CD8-positive, alpha-beta memory T cell (primary cell): ENCODE measurements around the gene HDAC3. TPM values are rescaled to one million over a fixed set of nuclear protein-coding genes. Genes with fewer than 3 reads are reported as not detected.
A peak's percentile ranks its signal among the peaks of the same experiment; 100 is the strongest.

Experiments
- CTCF ChIA-PET: fragments of 350-600 bp; sonication (Branson Sonifier 250); formaldehyde crosslinking; loops from one replicate; lab custom pipeline; 2021; ENCODE audit warnings: antibody characterized with exemption; lab: Charles Lee
- POLR2A ChIA-PET: fragments of 350-600 bp; sonication (Branson Sonifier 250); formaldehyde crosslinking; loops from one replicate; lab custom pipeline; 2021; ENCODE audit warnings: antibody characterized with exemption; lab: Charles Lee
- DNase-seq, 5 donors: peaks; one replicate each; pipeline versions ENCODE4 v3.0.0 to v3.0.0-alpha.2; 2020 to 2022; ENCODE audit warnings: mixed read lengths in 1 of 5
- H3K27ac ChIP-seq: one replicate; pipeline ENCODE4 v1.7.0; 2013; ENCODE audit warnings: low read depth, mild to moderate bottlenecking, low read length, moderate library complexity
- H3K27me3 ChIP-seq: 2 replicates; pipeline ENCODE4 v1.7.0; 2013; ENCODE audit warnings: low read length, mild to moderate bottlenecking; ENCODE audit not compliant: insufficient read depth, poor library complexity, severe bottlenecking
- H3K36me3 ChIP-seq: 2 replicates; pipeline ENCODE4 v1.7.0; 2013; ENCODE audit warnings: mild to moderate bottlenecking, low read length, moderate library complexity; ENCODE audit not compliant: insufficient read depth
- H3K4me1 ChIP-seq: 2 replicates; pipeline ENCODE4 v1.7.0; 2013; ENCODE audit warnings: mild to moderate bottlenecking, low read length, moderate library complexity; ENCODE audit not compliant: insufficient read depth
- H3K4me3 ChIP-seq: 2 replicates; pipeline ENCODE4 v1.7.0; 2013; ENCODE audit warnings: mild to moderate bottlenecking, low read length
- H3K9me3 ChIP-seq: 2 replicates; pipeline ENCODE4 v1.7.0; 2013; ENCODE audit warnings: mild to moderate bottlenecking, low read length
- H3K27ac Mint-ChIP-seq, 8 donors: one replicate each; pipeline ENCODE4 v1.8.0; 2020 to 2021; ENCODE audit warnings: mixed read lengths in 8 of 8, mild to moderate bottlenecking in 6 of 8, inconsistent platforms in 3 of 8, moderate library complexity in 3 of 8
- H3K27me3 Mint-ChIP-seq, 2 donors: one replicate each; pipeline ENCODE4 v1.8.0; 2020 to 2021; ENCODE audit warnings: mixed read lengths in 2 of 2, mild to moderate bottlenecking in 1 of 2, moderate library complexity in 1 of 2
- H3K36me3 Mint-ChIP-seq, 3 donors: one replicate each; pipeline ENCODE4 v1.8.0; 2020 to 2021; ENCODE audit warnings: mixed read lengths in 3 of 3, inconsistent platforms in 1 of 3, mild to moderate bottlenecking in 1 of 3
- H3K4me1 Mint-ChIP-seq, 3 donors: one replicate each; pipeline ENCODE4 v1.8.0; 2020 to 2021; ENCODE audit warnings: mixed read lengths in 3 of 3, inconsistent platforms in 1 of 3, mild to moderate bottlenecking in 1 of 3
- H3K4me3 Mint-ChIP-seq, 7 donors: one replicate each; pipeline ENCODE4 v1.8.0; 2020 to 2021; ENCODE audit warnings: mixed read lengths in 7 of 7, mild to moderate bottlenecking in 6 of 7, moderate library complexity in 4 of 7, inconsistent platforms in 2 of 7
- H3K9me3 Mint-ChIP-seq, 5 donors: one replicate each; pipeline ENCODE4 v1.8.0; 2020 to 2022; ENCODE audit warnings: mixed read lengths in 5 of 5, mild to moderate bottlenecking in 3 of 5, moderate library complexity in 2 of 5, inconsistent platforms in 1 of 5
- polyA plus RNA-seq: library from polyadenylated mRNA; unstranded; fragments of 300-500 nt; fragmentation: Illumina TruSeq; gene quantifications from one replicate; pipeline ENCODE4 v1.2.3, GENCODE V29; 2021
- total RNA-seq, 2 experiments: library from RNA; stranded (reverse); gene quantifications; one replicate each; pipeline ENCODE4 v1.2.3, GENCODE V29; 2021

HDAC3 gene
- total and polyA plus RNA-seq, 3 experiments from 2014 or later = 74.8 to 92.8 (median 78.6) TPM

DNA sequence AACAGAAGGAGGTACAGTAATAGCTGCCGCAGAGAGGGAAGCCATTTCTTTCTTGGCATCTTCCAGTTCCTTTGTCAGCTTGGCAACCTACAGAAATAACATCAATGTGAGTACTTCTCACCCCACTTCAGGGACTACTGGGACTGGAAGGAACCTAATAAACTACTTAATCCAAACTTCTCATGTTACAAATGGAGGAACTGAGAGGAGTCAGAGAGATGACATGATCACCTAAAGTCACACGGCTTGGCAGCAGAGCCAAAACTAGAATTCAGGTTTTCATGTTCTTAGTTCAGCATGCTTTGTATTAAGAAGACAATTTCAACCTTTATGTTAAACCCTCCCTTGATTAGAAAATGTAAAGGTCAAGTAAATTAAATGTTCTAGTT lies 62.5 kb downstream of the HDAC3 start:
- Histone ChIP-seq H3K9me3 (no peaks in the 10 kb centered on the region), H3K27ac (no peak overlapping the region), H3K4me3 (no peak overlapping the region), H3K4me1 (no peaks in the 10 kb centered on the region), H3K27me3 (no peaks in the 10 kb centered on the region), H3K36me3 (peaks cover 73% of the 10 kb centered on the region)
- no peaks in the 10 kb centered on the region for H3K9me3 Mint-ChIP-seq
- H3K27me3 Mint-ChIP-seq = no peaks in the 10 kb centered on the region
- peaks cover 0 to 4% (median 3%) of the 10 kb centered on the region in 3 donors for H3K4me1 Mint-ChIP-seq
- H3K4me3 Mint-ChIP-seq = no peak overlapping the region
- ChIA-PET POLR2A (no interaction called here), CTCF (interaction anchor here (2.5 kb wide), 1 partner anchor 10 kb away, joined by 8 read pairs; no protein-coding TSS in a partner anchor)
- H3K36me3 Mint-ChIP-seq = peaks cover 19 to 89% (median 40%) of the 10 kb centered on the region in 3 donors
- peak overlapping the region in 1 of 8 donors; percentile 66 for H3K27ac Mint-ChIP-seq
- DNase-seq = no peak

DNA sequence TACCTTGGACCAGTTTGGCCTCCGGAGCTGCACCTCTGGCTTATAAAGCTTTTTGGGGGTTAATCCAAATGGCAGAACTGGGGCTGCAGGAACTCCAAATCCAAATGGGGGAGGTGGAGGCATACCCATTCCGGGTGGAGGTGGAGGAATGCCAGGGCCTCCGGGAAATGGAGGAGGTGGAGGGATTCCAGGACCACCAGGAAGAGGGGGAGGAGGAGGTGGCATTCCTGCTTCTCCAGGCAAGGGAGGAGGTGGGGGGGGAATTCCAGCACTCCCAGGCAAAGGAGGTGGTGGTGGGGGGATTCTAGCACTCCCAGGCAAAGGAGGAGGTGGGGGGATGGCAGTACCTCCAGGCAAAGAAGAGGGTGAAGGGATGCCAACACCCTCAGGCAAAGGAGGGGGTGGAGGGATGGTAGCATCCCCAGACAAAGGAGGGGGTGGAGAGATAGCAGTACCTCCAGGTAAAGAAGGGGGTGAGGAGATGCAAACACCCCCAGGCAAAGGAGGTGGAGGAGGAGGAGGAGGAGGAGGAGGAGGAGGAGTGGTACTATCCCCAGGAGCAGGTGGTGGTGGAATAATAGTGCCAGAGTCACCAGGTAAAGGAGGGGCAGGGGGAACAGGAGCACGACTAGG lies 63.0 kb downstream of the HDAC3 start:
- Histone ChIP-seq H3K27me3 (no peaks in the 10 kb centered on the region), H3K27ac (no peak overlapping the region), H3K4me1 (no peaks in the 10 kb centered on the region), H3K9me3 (no peaks in the 10 kb centered on the region), H3K36me3 (peaks cover 68% of the 10 kb centered on the region), H3K4me3 (no peak overlapping the region)
- H3K9me3 Mint-ChIP-seq = no peaks in the 10 kb centered on the region
- no peak overlapping the region for H3K4me3 Mint-ChIP-seq
- peaks cover 0 to 4% (median 3%) of the 10 kb centered on the region in 3 donors for H3K4me1 Mint-ChIP-seq
- H3K36me3 Mint-ChIP-seq = peaks cover 15 to 89% (median 40%) of the 10 kb centered on the region in 3 donors
- ChIA-PET CTCF (interaction anchor here (1.0 kb wide), 2 partner anchors 10 to 18 kb away, joined by 3 to 4 read pairs; no protein-coding TSS in a partner anchor), POLR2A (no interaction called here)
- peak overlapping the region in 2 of 8 donors; percentile 65 to 66 for H3K27ac Mint-ChIP-seq
- H3K27me3 Mint-ChIP-seq = no peaks in the 10 kb centered on the region
- DNase-seq = no peak

Other genes starting within 250 kb of the HDAC3 start
- under 1 TPM in 1 of 2 experiments, not detected in 1; 0.13 TPM for gene PCDHGB4, start 249.2 kb downstream of the HDAC3 start, total RNA-seq
- 0.08 TPM for gene PCDHGB4, start 249.2 kb downstream of the HDAC3 start, polyA plus RNA-seq
- gene PCDHGA8, start 244.2 kb downstream of the HDAC3 start, total RNA-seq = under 1 TPM in 1 of 2 experiments, not detected in 1; 0.04 TPM
- gene PCDHGA8, start 244.2 kb downstream of the HDAC3 start, polyA plus RNA-seq = not detected
- gene PCDHGB5, start 238.9 kb downstream of the HDAC3 start, total RNA-seq = under 1 TPM; 0.22 to 0.27 TPM
- gene PCDHGB5, start 238.9 kb downstream of the HDAC3 start, polyA plus RNA-seq = 0.14 TPM
- gene PCDHGA9, start 234.1 kb downstream of the HDAC3 start, total RNA-seq = under 1 TPM in 1 of 2 experiments, not detected in 1; 0.09 TPM
- gene PCDHGA9, start 234.1 kb downstream of the HDAC3 start, polyA plus RNA-seq = not detected
- under 1 TPM; 0.11 to 0.13 TPM for gene PCDHGB6, start 228.8 kb downstream of the HDAC3 start, total RNA-seq
- 0.25 TPM for gene PCDHGB6, start 228.8 kb downstream of the HDAC3 start, polyA plus RNA-seq
- under 1 TPM; 0.16 to 0.20 TPM for gene PCDHGA10, start 223.9 kb downstream of the HDAC3 start, total RNA-seq
- 0.07 TPM for gene PCDHGA10, start 223.9 kb downstream of the HDAC3 start, polyA plus RNA-seq
- under 1 TPM in 1 of 2 experiments, not detected in 1; 0.11 TPM for gene PCDHGB7, start 219.2 kb downstream of the HDAC3 start, total RNA-seq
- gene PCDHGB7, start 219.2 kb downstream of the HDAC3 start, polyA plus RNA-seq = not detected
- gene PCDHGA11, start 215.8 kb downstream of the HDAC3 start, total RNA-seq = under 1 TPM in 1 of 2 experiments, not detected in 1; 0.13 TPM
- gene PCDHGA11, start 215.8 kb downstream of the HDAC3 start, polyA plus RNA-seq = 0.09 TPM
- under 1 TPM in 1 of 2 experiments, not detected in 1; 0.09 TPM for gene PCDHGA12, start 206.3 kb downstream of the HDAC3 start, total RNA-seq
- gene PCDHGA12, start 206.3 kb downstream of the HDAC3 start, polyA plus RNA-seq = not detected
- gene PCDHGC3, start 160.9 kb downstream of the HDAC3 start, total RNA-seq = under 1 TPM; 0.11 to 0.15 TPM
- not detected for gene PCDHGC3, start 160.9 kb downstream of the HDAC3 start, polyA plus RNA-seq
- not detected for gene PCDHGC4, start 151.8 kb downstream of the HDAC3 start, total RNA-seq
- not detected for gene PCDHGC4, start 151.8 kb downstream of the HDAC3 start, polyA plus RNA-seq
- gene PCDHGC5, start 147.8 kb downstream of the HDAC3 start, total RNA-seq = not detected
- not detected for gene PCDHGC5, start 147.8 kb downstream of the HDAC3 start, polyA plus RNA-seq
- 100 to 1,000 TPM; 212 to 217 TPM for gene DIAPH1, start 17.8 kb downstream of the HDAC3 start, total RNA-seq
- gene DIAPH1, start 17.8 kb downstream of the HDAC3 start, polyA plus RNA-seq = 151 TPM
- gene RELL2, start 148 bp upstream of the HDAC3 start, total RNA-seq = 10 to 100 TPM; 24.8 to 26.2 TPM
- 3.7 TPM for gene RELL2, start 148 bp upstream of the HDAC3 start, polyA plus RNA-seq
- gene FCHSD1, start 14.6 kb upstream of the HDAC3 start, total RNA-seq = 10 to 100 TPM; 31.1 to 33.7 TPM
- 14.6 TPM for gene FCHSD1, start 14.6 kb upstream of the HDAC3 start, polyA plus RNA-seq
- 1 to 10 TPM; 6.9 to 7.9 TPM for gene ARAP3, start 45.4 kb upstream of the HDAC3 start, total RNA-seq
- 0.20 TPM for gene ARAP3, start 45.4 kb upstream of the HDAC3 start, polyA plus RNA-seq
- not detected for gene PCDH1, start 241.6 kb upstream of the HDAC3 start, total RNA-seq
- gene PCDH1, start 241.6 kb upstream of the HDAC3 start, polyA plus RNA-seq = 0.54 TPM